GM21529 (cell line): Measurements from ENCODE around the gene PPP1R12B.
"Not testable (repeated sequence)": the region's sequence is repeated elsewhere in the genome, so short reads cannot be mapped to it uniquely, and the experiment has no call there.

Experiments
- ATAC-seq: cut with Tn5 transposase; IDR thresholded peaks from one replicate; pipeline ENCODE4 v1.9.1; 2021; ENCODE audit not compliant: unreplicated experiment

The PPP1R12B gene

DNA sequence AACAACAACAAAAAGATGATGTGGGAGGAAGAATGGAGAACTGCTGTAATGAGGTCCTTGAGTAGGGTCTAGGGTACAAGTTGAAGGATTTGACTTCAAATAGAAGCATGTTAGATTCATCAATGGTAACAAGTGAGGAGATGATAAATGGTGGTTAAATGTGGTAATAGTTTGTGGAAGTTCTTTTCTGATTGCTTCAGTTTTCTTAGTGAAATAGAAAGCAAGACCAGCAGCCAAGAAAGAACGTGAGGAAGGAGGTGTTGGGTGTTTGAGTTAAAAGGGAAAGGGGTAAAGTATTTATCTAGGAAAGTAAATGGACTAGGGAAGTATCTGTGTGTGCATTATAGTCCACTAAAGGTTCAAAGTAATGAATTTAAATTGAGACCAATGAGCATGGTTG, 177.6 kb downstream of the PPP1R12B start:
- ATAC-seq, result not testable (repeated sequence)

DNA sequence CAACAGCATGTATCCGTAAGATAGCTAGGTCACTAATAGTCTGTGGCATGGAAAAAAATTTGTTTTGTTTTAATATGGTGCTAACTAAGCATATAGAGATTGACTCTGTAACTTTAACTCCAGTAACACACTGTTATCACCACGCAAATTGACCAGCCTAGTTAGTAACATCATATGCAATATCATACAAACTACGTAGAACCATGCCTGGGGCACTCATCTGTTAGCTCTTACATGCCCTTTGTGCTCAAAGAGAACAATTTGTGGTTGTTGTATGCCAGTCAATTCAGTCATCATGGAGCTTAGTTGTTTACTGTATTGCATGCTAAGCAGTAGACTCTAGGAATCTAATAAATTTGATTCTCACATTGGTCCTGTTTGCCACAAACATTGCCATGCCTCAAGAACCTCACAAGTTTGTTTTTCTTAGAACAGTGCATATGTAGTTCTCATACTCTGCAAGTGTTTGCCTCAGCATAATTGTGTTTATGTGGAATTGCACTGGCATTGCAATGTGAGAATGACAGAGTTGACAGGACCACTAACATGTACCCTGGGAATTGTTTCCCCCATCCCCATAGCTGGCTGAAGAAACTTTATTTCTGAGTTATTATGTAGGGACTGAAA, 179.7 kb downstream of the PPP1R12B start:
- ATAC-seq, result not testable (repeated sequence)

DNA sequence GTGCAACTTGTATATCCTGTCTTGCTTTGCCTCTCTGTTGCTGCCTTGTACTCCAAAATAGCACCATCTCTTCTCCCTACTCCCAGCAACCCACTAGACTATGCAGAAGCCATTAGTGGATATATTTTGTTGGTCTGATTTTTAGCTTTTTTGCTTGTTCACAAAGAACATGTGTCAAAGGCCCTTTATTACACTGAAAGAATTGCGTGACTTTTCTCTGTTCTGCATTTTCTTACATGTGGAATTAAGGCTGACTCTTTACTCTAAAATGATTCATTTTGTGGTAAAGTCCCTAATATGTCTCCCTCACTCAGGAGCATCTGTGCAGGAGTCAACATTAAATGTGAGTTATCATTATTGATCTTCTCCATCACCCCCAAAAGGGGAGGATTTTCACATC, 182.2 kb downstream of the PPP1R12B start:
- not testable (repeated sequence) for ATAC-seq

DNA sequence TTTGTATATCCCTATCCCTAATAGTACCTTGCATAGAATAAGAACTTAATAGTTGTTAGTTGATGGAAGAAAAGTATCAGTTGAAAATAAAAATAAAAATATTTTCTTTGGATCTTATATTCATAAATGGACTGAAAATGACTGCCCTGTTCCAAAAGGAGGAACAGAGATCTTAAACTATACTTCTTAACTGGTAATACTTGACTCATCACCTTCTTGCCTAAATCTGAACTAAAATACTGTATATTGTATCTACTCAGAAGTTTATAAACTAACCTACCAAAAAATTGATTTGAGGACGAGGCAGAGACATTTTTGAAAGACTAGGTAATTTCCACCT, 182.9 kb downstream of the PPP1R12B start:
- no peak for ATAC-seq

DNA sequence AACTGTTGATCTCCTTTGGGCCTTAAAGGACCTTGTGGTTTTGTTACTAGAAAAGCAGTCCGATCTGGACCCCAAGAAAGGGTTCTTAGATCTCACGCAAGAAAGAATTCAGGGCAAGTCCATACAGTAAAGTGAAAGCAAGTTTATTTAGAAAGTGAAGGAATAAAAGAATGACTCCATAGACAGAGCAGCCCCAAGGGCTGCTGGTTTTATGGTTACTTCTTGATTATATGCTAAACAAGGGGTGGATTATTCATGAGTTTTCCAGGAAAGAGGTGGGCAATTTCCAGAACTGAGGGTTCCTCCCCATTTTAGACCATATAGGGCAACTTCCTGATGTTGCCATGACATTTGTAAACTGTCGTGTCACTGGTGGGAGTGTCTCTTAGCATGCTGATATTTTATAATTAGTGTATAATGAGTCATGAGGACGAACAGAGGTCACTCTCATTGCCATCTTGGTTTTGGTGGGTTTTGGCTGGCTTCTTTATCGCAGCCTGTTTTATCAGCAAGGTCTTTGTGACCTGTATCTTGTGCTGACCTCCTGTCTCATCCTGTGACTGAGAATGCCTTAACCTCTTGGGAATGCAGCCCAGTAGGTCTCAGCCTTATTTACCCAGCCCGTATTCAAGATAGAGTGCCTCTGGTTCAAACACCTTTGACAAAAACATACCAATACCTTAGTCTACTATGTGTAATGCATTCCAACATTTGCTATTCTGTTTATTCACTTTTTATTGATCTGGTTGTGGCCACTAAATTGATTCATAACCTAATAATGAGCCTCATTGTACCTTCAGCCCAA, 183.5 kb downstream of the PPP1R12B start:
- not testable (repeated sequence) for ATAC-seq

DNA sequence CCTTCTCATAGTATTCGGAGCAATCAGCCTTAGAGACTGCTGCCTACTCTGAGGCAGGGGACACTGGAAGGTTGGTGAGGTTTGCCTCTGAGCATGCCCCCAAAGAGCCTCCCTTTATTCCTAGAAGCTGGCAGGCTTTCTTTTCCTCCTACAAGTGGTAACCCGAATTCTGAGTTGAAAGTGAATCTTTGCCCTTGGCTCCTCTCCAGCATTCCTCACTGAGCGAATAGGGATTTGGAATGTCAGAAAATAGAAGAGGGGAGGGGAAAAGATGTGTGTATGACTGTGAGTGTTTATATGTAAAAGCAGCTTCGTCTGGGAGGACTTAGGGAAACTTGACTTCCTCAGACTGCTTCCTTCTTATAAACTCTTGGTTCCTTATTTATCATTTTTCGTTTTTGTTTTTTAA, 190.7 kb downstream of the PPP1R12B start:
- ATAC-seq, result not testable (repeated sequence)

DNA sequence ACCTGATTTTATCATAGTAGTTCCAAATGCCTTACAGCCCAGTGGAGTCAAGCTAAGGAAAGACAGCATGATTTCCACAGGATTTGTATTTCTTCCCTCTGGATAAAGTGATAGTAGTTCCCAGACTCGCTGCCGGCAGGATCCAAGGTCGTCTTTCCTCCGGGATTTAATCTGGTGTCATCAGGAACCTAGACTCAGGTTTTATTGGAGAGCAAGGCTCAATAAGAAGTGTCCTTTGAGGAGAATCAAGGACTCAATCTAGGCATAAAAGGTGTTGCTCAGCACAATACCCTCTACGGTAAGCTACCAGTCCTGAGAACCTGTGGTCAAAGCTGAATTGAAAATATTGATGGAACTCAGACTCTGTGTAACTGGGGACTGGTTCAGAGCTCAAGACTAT, 191.1 kb downstream of the PPP1R12B start:
- not testable (repeated sequence) for ATAC-seq

DNA sequence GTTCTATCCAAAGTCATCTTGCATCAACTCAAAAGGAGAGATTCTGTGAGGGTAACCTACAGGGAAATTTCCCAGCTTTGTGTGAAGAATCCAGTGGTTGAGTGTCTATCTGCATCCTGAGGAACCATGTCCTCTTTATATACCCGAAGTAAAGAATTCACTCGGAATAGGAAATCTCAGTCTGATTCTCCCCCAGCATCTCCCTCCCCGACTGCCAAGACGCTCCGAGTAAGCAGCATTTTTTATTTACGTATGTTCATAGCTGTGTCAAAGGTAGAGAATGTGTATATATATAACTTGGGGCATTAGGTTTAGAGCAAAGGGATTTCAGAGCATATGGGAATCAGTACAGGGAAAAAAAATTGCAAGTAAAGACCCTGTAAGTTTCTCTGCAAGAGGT, 191.5 kb downstream of the PPP1R12B start:
- ATAC-seq, result no peak

DNA sequence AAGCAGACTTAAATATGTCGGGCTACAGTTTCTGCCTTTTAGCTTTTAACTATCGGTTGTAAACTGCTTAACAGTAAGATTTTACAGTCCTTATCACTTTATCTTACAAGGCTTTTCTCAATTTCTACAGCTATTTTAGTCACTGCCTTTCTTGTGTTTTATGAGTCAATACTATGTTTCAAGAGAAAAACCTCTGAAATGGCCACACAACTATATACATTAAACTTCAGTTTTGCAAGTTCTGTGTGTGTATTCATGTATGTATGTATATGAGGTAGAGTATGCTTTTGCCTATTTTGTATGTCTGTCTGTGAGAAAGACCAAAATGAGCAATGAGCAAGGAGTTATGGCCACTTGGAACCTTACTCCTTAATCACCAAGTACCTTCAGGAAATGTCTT, 191.9 kb downstream of the PPP1R12B start:
- no peak for ATAC-seq

DNA sequence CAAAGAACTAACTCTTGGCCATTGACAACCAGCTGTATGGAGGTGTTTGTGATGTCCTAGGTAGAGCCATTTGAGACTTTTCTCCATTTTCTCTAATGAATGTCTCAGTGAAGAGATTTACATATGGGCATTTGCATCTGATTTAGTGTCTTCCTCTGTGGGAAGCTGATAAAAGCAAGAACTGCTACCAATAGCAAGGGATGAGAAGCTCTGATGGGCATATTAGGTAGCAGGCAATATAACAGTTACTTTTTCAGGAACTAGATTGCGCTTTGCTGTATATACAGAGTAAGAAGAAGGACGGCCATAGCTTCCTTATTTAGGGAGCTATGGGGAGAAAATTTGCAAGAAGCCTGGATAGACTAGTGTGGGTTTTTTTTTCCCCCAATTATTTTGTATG, 192.4 kb downstream of the PPP1R12B start:
- not testable (repeated sequence) for ATAC-seq

DNA sequence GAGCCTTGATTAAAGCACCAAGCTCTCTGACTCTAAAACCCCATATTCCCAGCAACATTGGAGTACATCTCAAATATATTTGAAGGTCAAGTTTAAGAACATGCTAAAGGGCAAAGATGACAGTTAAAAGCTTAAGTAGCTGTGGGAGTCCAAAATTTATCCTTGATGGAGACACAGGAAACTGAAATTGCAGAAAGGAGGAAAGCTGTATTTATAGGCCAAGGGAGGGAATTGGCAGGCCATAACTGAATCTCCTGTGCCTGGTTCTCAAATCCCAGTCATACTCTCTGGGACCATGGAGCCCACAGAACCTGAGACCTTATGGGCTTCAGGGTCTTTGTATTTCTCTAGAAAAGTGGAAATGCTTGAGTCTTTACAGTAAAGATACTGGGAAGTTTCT, 193.9 kb downstream of the PPP1R12B start:
- not testable (repeated sequence) for ATAC-seq

DNA sequence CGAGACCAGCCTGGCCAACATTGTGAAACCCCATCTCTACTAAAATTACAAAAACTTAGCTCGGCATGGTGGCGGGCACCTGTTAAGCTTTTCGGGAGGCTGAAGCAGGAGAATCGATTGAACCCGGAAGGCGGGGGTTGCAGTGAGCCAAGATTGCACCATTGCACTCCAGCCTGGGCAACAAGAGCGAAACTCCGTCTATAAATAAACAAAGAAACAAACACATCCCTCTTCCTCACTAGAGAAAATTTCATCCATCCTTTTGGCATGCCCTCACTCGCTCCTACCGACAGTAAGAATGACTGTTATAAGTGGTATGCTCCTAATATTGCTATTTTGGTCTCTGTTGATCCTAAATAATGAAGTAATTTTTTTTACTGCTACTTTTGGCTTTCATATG, 195.0 kb downstream of the PPP1R12B start:
- not testable (repeated sequence) for ATAC-seq

DNA sequence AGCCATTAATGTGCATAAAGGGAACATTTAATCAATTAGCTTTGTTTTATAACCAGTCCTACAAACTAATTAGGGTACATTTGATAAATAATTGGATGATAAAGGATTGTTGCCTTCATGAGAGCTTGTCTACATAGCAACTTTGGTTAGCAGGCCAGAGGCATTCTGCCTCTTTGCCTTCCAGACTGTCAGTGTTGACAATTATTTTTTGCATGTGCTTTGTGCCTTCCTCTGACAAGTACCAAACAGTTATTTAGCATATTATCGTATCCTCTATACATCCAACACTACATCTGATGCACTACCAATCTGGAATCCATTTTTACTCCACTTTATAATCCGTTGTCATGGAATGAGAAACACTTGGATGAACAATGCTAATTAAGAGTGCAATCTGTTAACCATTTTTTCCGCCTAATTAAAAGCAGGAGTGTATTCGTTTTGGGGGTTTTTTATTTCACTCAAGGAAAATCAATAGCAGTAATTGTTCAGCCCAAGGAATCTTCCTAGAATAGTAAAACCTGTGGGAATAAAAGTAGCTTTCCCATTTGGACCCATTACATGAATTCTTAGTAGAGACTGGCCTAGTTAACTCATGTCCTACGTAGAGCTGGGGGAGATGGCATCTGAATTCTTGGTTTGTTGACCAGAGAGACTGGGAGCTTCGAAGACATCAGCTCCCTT, 196.4 kb downstream of the PPP1R12B start:
- ATAC-seq, result not testable (repeated sequence)

DNA sequence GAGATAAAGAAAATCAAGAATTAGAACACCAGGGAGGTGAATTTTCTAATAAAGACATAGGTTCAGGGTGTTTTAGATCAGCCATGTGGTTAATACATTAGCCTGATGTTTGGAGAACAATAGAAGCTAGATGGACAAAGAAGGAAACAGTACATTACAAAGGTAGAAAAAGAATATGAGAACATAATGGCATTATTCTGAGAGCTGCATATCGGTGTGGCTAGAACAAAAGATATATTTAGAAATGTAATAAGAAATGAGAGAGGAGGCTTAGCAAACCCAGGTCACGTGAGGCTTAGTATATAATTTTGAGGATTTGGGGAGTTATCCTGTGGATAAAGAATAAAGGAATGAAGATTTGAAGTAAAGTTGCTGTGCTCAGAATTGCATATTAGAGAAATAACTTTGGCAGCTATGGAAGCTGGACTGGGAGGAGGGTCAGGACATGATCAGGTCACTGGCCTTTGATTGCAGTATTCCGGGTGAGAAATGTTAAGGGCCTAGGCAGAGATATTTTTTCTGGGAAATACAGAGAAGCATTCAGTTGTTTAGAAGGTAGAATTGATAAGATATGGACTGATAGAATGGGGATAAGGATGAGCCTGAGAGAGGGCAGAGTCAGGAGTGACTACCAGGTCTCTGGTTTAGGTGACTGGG, 197.3 kb downstream of the PPP1R12B start:
- ATAC-seq, result not testable (repeated sequence)

DNA sequence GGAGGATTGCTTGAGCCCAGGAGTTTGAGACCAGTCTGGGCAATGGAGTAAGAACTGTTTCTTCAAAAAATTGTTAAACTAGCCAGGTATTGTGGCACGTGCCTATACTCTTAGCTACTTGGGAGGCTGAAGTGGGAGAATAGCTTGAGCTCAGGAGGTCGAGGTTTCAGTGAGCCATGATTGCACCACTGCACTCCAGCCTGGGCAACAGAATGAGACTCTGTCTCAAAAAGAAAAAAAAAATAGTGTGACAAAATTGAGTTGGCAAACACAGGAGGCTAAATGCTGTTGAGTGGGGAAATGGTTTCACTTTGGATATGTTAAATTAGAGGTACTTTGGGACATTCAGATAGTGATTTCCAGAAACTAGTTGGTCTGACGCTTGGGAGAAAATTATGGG, 197.9 kb downstream of the PPP1R12B start:
- peak; percentile 27 for ATAC-seq

DNA sequence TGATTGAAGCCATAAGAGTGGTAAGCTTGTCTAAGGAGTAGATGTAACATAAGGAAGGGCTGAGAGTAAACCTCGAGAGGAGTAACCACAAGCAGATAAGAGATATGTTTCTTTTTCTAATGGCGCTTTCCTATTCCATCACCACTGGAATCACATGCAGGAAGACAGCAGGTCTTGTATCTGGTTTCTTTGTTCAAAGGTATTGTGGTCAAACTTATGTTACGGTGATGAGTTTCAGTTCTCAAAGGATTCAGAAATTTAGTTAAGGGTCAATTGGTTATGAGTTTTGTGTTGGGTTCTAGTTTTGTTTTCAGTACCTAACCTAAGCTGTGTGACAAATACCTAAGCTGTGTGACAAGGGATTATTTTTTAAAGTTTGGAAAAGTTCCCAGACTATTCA, 198.3 kb downstream of the PPP1R12B start:
- peak; percentile 90 for ATAC-seq

DNA sequence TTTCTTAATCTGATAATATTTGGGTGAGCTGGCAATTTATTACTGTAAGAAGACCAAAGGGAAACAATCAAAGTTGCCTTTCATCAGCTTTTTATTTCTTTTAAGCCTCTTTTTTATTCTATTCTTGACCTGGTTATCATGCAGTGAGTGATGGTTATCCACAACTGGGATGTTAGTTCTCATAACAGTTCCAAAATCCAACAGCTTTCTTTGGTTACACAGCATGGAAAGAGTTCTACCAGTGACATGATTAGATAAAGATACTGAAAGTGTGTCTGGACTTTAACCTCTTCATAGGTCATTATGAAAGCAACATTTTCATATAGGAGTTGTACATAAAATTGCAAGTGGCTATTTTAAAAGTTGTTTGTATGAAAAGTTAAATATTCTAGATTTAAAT, 198.7 kb downstream of the PPP1R12B start:
- ATAC-seq, result peak; percentile 22

DNA sequence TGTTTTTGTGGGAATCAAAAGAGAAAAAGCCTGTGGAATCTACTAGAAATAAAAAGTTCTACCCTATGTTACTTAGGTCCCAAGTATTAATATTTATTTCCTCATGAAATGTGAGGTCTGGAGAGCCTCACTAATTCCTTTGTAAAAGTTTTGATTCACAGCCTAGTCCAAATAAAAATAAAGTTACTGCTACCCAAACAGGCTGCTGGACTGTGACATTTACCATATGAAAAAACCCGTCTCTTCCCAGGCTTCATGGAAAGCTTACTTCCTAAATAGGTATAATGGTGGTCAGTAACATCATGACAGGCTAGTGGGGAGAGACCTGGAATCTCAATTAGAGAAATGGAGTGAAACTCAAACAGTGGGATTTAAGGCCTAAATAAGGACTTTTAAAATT, 201.6 kb downstream of the PPP1R12B start:
- ATAC-seq, result not testable (repeated sequence)

DNA sequence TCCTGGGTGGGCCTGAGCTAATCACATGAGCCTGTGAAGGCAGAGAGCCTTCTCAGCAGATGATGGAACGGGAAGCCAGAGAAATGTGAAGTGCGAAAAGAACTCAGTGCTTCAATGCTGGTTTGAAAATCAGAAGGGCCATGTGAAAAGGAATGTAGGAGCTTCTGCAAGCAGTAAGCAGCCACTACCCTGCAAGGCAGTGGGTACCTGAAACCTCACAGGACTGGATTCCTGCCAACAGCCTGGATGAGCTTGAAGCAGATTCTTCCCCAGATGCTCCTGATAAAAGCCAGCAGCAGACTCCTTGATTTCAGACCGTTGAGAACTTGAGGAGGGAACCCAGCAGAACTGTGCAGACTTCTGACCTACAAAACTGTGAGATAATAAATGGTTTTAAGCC, 203.2 kb downstream of the PPP1R12B start:
- ATAC-seq, result no peak

DNA sequence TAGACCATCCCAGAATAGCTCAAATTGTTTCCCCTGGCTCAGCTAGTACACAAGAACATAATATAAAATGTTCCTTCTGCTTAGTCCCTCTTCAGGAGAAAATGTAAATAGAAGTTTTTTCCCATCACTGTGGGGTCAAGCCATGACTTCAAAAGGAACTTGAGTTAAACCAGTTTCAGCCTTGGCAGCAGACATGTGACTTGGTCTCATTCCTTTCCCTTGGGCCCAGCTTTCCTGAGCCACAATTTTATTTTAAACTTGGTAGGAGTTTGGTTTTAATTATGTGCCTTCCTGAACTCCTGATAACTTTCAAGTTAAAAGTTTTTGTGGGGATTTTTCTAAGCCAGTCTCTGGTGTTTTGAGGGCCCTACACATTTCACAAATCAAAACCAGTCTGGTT, 204.1 kb downstream of the PPP1R12B start:
- ATAC-seq, result not testable (repeated sequence)

DNA sequence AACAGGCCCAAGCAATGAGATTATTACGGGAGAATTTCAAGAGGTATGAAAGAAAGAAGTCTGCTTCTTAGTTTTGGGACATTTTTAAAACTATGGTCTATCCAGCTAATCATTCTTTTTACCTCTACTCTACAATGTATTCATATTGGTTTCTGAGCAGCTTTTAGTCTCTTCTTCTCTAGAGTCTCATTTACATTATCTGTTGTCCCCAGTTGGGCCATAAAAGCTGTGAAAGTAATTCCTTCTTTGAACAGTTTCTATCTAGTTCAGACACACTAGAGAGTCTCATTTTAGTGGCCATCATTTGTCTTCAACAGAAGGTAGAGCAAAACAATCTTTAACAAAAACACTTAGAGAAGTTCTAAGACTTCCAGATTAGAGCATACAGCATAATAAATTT, 204.6 kb downstream of the PPP1R12B start:
- not testable (repeated sequence) for ATAC-seq
